Stromal cell of bone marrow (primary cell): Measurements from ENCODE around the gene AKR1C4.

ENCODE experiments used
- DNase-seq: peaks from one replicate; pipeline ENCODE4 v3.0.0-alpha.2; 2012; ENCODE audit warnings: low read depth

AKR1C4 gene

GRCh38 chr10:5266804-5267203, 70.2 kb downstream of the AKR1C4 start:
- no peak for DNase-seq

DNA sequence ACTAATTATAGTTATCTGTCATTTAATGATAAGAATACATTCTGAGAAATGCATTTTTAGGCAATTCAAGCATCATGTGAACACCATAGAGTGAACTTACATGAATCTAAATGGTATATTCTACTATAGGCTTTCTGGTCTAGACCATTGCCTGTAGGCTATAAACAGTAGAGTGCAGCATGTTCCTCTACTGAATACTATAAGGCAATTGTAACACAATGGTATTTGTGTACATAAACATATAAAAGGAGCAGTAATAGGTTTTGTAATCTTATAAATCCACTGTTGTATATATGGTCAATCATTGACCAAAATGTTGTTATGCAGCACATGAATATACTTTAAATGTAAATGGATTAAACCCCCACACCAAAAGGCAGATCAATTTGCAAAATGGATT, 71.6 kb downstream of the AKR1C4 start:
- no peak for DNase-seq
